ENCODE measurements around the gene TYW5. TPM values are rescaled to one million over a fixed set of nuclear protein-coding genes. Genes with fewer than 3 reads are reported as not detected.

The TYW5 gene
- total RNA-seq, 6 experiments from 2014 or later: 4.0 to 5.8 (median 5.2) TPM

- DNase-seq: no peak
- Mint-ChIP-seq H3K4me3 (no peak overlapping the region), H3K27ac (no peak overlapping the region), H3K27me3 (ENCODE audit: insufficient read depth) (peaks cover 6% of the 10 kb centered on the region), H3K36me3 (ENCODE audit: low read depth) (no peaks in the 10 kb centered on the region), H3K9me3 (no peaks in the 10 kb centered on the region), H3K4me1 (ENCODE audit: low read depth) (no peaks in the 10 kb centered on the region)
- TF ChIP-seq CTCF (IDR thresholded peaks at IDR 0.05): no peak
Observed at GRCh38 chr2:199994896-199995295, 39.6 kb upstream of the TYW5 start.

- TF ChIP-seq CTCF (IDR thresholded peaks at IDR 0.05): no peak
- DNase-seq: no peak
Observed at GRCh38 chr2:199994371-199994770, 39.1 kb upstream of the TYW5 start.

GRCh38 chr2:199992296-199992695 is 37.0 kb upstream of the TYW5 start:
- Mint-ChIP-seq H3K36me3 (ENCODE audit: low read depth) (no peaks in the 10 kb centered on the region), H3K4me3 (no peak overlapping the region), H3K4me1 (ENCODE audit: low read depth) (no peaks in the 10 kb centered on the region), H3K27me3 (ENCODE audit: insufficient read depth) (peaks cover 6% of the 10 kb centered on the region), H3K27ac (no peak overlapping the region), H3K9me3 (no peaks in the 10 kb centered on the region)
- no peak for TF ChIP-seq CTCF (IDR thresholded peaks at IDR 0.05)
- no peak for DNase-seq

More at GRCh38 chr2:199994371-199994770, 39.1 kb upstream of the TYW5 start:
- H3K27ac Mint-ChIP-seq: no peak overlapping the region
- no peaks in the 10 kb centered on the region for H3K9me3 Mint-ChIP-seq
- H3K4me1 Mint-ChIP-seq (ENCODE audit: low read depth): no peaks in the 10 kb centered on the region
- H3K36me3 Mint-ChIP-seq (ENCODE audit: low read depth): no peaks in the 10 kb centered on the region
- no peak overlapping the region for H3K4me3 Mint-ChIP-seq
- peaks cover 6% of the 10 kb centered on the region for H3K27me3 Mint-ChIP-seq (ENCODE audit: insufficient read depth)

- H3K36me3 Mint-ChIP-seq (ENCODE audit: low read depth): no peaks in the 10 kb centered on the region
- no peaks in the 10 kb centered on the region for H3K9me3 Mint-ChIP-seq
- no peaks in the 10 kb centered on the region for H3K4me1 Mint-ChIP-seq (ENCODE audit: low read depth)
- H3K27me3 Mint-ChIP-seq (ENCODE audit: insufficient read depth): peaks cover 6% of the 10 kb centered on the region
- DNase-seq: no peak
- TF ChIP-seq CTCF (IDR thresholded peaks at IDR 0.05): no peak
- no peak overlapping the region for H3K4me3 Mint-ChIP-seq
- H3K27ac Mint-ChIP-seq: no peak overlapping the region
Observed at GRCh38 chr2:199991691-199992090, 36.4 kb upstream of the TYW5 start.

- no peak for DNase-seq
- Mint-ChIP-seq H3K36me3 (ENCODE audit: low read depth) (no peaks in the 10 kb centered on the region), H3K4me1 (ENCODE audit: low read depth) (peaks cover 7% of the 10 kb centered on the region; the same call in 1 of the 2 replicates)
Observed at GRCh38 chr2:199989822-199990221, 34.5 kb upstream of the TYW5 start.

More at GRCh38 chr2:199989822-199990221, 34.5 kb upstream of the TYW5 start:
- no peaks in the 10 kb centered on the region for H3K9me3 Mint-ChIP-seq
- TF ChIP-seq CTCF (IDR thresholded peaks at IDR 0.05): no peak
- no peak overlapping the region for H3K4me3 Mint-ChIP-seq
- no peak overlapping the region for H3K27ac Mint-ChIP-seq
- peaks cover 1% of the 10 kb centered on the region for H3K27me3 Mint-ChIP-seq (ENCODE audit: insufficient read depth)

All from HFFc6 (cell line).